Right forelimb (tissue), 1 donor: Measurements from ENCODE around the gene ARGLU1.

Source experiments
- DNase-seq: peaks from one replicate; pipeline ENCODE4 v3.0.0-alpha.2; 2018

Gene ARGLU1

GRCh38 chr13:106498158-106498557 lies 69.8 kb downstream of the ARGLU1 start:
- DNase-seq: no peak

GRCh38 chr13:106497079-106497478 lies 70.9 kb downstream of the ARGLU1 start:
- DNase-seq: no peak

DNA sequence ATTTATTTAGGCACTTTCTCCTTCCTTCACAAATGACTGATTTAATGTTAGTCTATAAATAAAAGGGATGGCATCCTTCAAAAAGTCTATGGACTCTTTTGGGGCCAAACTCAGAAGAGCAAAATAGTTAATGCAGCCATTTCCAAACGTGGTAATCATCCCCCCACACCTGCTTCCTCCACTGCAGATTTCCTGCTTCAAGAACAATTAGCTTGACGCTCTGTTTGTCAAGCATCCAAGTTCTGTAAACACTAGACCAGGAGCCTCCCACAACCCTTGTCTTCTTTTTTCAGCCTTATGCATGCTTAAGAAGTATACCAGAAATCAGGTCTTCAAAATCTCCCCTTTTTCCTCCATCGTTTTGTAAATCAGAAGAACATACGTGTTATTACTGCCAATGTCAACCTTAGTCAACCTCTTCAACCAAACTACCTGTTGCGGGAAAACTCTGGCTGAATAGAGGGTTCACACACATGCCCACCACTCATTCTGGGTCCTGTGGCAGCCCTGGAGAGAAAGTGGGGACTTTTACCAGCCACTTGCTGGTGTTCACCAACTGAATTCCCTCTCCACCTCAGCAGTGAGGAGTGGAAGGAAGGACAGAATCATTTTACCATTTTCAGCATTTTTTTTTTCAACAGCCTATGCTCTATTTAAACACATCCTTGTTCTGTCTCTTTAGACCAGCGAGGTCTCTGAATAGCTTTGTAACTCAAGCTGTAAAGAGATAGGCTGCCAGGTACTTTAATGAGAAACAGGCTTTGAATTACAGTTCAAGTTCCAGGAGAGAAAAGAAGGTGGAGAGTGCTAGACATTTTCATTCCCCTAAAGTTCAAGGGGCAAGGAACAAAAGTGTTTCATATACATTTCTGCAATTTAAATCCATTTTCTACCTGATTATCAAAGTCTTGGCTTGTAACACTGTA lies 71.6 kb downstream of the ARGLU1 start:
- no peak for DNase-seq

DNA sequence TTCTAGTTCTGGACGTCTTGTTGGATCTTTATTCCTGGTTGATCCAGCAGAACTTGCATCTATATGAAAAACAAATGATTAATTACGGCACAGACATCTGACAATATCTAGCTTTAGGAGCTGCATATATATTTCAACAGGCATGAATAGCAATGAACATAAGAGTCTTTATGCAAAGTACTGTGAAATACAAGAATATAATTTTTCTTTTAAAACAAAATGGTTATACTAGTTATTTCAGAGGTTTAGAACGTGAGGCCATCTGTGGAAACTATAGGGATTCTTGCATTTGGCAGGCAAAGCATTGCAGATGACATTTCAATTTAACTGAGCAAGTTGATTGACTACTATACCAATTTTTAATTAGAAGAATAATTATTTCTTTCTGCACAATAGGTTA lies 73.0 kb downstream of the ARGLU1 start:
- no peak for DNase-seq

DNA sequence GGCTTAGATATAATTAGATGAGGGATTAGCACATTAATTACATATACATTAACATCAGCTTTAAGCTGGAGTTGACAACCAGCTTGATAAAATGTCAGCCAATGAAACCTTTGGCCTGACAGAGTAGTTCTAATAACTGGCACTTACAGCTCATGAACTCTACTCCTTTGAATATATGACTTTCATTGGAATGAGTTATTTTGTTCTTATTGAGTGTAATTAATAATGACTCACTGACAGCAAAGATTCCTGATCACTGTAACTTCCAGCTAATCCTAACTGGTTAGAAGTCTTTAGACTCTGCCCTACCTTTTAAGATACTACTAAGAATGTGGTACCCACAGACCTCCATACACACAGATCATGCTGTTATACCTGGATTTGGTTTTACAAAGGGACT lies 73.4 kb downstream of the ARGLU1 start:
- no peak for DNase-seq

GRCh38 chr13:106493533-106494220 lies 74.3 kb downstream of the ARGLU1 start:
- no peak for DNase-seq

DNA sequence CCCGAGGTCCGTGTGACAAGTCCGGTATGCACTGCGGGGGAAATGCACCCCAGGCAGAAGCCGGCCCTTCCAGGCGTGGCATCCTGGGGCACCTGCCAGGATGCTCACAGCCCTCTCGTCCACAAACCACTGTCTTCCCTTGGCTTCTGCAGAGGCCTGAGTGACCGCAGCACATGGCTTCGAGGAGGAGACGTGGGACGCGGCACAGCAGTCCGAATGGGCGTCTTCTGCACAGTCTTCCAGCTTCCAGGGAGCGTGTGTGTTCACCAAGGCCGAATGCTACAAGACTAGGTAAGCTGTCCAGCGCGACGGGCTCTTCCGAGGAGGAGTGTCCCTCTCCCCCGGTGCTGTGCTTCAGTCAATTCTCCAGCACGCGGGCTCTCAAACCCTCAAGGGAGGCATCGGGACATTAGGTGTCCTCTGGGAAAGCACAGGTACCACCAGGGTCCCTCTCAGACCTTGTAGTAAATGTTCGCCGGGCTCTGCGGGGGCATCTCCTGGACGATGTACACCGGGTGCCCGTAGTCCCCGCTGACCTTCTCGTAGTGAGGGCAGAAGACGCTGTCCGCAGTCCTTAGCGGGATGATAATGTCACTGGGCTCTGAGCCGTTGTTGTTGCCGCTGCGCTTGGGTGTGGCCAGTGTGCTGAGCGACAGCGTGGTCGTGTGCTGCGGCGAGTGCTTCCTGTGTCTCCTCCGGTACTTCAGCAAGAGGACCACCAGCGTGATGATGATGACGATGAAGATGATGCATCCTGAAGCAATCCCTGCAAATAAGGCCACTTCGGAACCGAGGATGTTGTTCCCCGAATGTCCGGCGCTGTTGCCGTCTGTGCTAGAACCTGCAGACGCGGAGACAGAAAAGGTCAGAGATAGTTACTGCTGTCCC lies 75.1 kb downstream of the ARGLU1 start:
- DNase-seq: no peak

- DNase-seq: no peak
Observed at GRCh38 chr13:106491928-106492587, 75.9 kb downstream of the ARGLU1 start.
